IPS-18c (cell line): ENCODE measurements around the gene PRDM5.

Experiments used
- H3K4me3 ChIP-seq: 2 replicates; pipeline ENCODE4 v1.7.0; 2013; ENCODE audit warnings: low read depth, mild to moderate bottlenecking, low read length, moderate library complexity; ENCODE audit not compliant: insufficient read depth
- H3K9me3 ChIP-seq: one replicate; pipeline ENCODE4 v1.6.1; 2013; ENCODE audit warnings: mild to moderate bottlenecking, low read length, moderate library complexity; ENCODE audit not compliant: control insufficient read depth, insufficient read depth

The PRDM5 gene

GRCh38 chr4:120922381-120923206 is at the start of gene PRDM5:
Gene PRDM5, minus strand, starts transcription at chr4:120922726. Its CDS starts 118 bp downstream, at chr4:120922608.
- H3K4me3 ChIP-seq, result peak within 1 kb of the TSS; percentile 73
- no peaks in the 10 kb centered on the region for H3K9me3 ChIP-seq

GRCh38 chr4:120971884-120972283 is 49.4 kb upstream of the PRDM5 start:
- Histone ChIP-seq H3K4me3 (no peak overlapping the region), H3K9me3 (no peaks in the 10 kb centered on the region)

DNA sequence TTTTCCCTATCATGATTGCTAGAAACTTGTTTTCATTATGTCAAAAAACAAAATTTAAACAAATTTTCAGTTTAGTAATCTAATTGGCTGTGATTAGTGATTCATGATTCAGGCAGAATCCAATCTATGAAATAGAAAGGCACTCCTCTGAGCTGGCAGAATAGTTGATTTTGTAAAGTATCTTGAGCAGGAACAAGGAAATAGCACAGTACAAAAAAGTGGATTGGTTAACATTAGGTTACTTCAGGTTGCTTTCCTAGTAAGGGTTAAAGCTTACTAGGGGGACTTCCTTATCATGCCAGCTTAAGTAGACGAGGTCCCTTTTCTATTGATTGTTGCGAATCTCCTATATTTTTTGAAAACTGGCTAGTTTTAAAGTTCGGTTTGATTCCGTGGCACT is 43.4 kb upstream of the PRDM5 start:
- Histone ChIP-seq H3K9me3 (no peaks in the 10 kb centered on the region), H3K4me3 (no peak overlapping the region)

DNA sequence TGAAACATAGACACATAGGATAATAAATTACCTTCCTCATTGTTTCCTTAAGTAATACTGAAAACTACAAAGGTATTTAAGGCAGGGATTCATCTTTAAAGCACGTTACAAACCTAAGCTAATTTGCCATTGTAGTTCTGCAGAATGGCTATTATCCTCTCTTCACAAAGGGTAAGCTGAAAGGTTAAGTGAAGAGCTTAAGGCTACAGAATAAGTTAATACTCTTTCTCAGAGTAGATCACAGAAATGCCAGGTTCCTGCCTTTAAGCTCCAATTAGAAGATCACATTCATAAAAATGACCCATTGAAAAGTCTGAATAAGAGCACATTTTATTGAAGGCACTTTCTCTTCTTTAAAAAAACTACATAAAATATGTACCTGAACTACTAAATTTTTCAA is 42.1 kb upstream of the PRDM5 start:
- H3K9me3 ChIP-seq, result no peaks in the 10 kb centered on the region

GRCh38 chr4:120963449-120963848 is 40.9 kb upstream of the PRDM5 start:
- H3K4me3 ChIP-seq, result no peak overlapping the region
- no peaks in the 10 kb centered on the region for H3K9me3 ChIP-seq

More for the DNA sequence above, 42.1 kb upstream of the PRDM5 start:
- no peak overlapping the region for H3K4me3 ChIP-seq

DNA sequence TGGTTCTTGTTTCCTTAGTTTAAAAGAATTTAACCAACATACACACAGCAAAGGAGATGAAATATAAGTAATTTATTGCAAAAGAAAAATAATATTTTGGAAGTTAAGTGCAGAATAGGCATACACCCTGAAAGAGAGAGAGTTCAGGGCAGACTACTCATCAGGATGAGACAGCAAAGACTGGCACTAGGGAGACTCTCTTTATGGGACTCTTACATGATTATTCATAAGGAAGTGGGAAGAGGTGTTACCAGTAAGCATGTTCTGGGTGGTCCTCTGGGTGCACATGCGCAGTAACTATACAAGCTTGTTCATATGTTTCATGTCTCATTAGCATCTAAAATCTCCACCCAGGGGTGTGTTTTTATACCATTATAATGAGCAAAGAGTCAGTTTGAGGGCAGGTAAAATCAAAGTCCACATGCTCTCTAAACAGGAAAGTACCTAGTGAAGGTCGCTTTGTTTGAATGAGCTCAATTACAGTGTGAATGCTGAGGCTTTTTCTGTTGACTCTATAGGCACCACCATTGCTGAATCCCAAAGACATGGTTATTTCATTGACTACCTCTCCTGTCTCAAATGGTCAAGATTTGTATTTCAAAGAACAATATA is 38.2 kb upstream of the PRDM5 start:
- Histone ChIP-seq H3K9me3 (no peaks in the 10 kb centered on the region), H3K4me3 (no peak overlapping the region)

GRCh38 chr4:120948382-120948781 is 25.9 kb upstream of the PRDM5 start:
- peaks cover 2% of the 10 kb centered on the region for H3K9me3 ChIP-seq
- H3K4me3 ChIP-seq, result no peak overlapping the region

- no peak overlapping the region for H3K4me3 ChIP-seq
- no peaks in the 10 kb centered on the region for H3K9me3 ChIP-seq
Observed at GRCh38 chr4:120942776-120943175, 20.2 kb upstream of the PRDM5 start.

DNA sequence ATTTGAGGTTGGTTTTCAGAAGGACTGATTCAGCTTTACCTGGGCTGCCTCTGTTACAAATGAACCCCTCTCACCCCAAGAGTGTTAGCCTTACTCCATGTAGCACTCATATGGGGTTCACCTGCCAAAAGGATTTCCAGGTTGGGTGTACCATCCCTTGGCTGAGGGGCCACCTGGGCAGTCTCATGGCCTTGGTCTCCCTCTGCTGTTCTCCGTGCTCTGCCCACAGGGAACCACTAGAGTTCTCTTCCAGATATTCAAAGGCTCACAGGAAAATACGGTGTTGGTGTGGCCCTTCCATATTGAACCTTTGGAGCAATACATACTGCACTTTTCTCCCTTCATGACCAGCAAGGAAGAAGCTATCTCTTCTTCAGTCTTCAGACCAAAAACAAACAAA is 18.0 kb upstream of the PRDM5 start:
- Histone ChIP-seq H3K4me3 (no peak overlapping the region), H3K9me3 (no peaks in the 10 kb centered on the region)

GRCh38 chr4:120939693-120940092 is 17.2 kb upstream of the PRDM5 start:
- H3K4me3 ChIP-seq, result no peak overlapping the region
- H3K9me3 ChIP-seq, result no peaks in the 10 kb centered on the region

DNA sequence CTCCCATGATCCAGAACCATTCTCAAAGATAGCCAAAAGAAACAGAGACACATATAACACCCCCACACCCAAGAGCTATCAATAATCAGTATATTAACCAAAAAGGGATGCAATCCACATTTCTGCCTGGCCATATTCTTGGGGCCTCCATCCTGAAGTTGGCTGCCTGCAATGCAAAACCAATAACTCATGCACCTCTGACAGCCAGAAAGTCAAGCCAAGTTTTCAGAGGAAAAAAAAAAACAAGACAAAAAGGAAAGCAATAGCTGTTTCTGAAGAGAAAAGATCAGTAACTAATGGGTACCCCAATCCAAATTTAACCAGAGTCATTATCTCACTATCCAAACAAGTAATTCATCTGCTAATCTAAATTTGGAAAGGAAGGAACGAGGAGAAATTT is 7.3 kb upstream of the PRDM5 start:
- no peak overlapping the region for H3K4me3 ChIP-seq
- no peaks in the 10 kb centered on the region for H3K9me3 ChIP-seq

- Histone ChIP-seq H3K9me3 (no peaks in the 10 kb centered on the region), H3K4me3 (no peak overlapping the region)
Observed at GRCh38 chr4:120927801-120928409, 5.4 kb upstream of the PRDM5 start.

DNA sequence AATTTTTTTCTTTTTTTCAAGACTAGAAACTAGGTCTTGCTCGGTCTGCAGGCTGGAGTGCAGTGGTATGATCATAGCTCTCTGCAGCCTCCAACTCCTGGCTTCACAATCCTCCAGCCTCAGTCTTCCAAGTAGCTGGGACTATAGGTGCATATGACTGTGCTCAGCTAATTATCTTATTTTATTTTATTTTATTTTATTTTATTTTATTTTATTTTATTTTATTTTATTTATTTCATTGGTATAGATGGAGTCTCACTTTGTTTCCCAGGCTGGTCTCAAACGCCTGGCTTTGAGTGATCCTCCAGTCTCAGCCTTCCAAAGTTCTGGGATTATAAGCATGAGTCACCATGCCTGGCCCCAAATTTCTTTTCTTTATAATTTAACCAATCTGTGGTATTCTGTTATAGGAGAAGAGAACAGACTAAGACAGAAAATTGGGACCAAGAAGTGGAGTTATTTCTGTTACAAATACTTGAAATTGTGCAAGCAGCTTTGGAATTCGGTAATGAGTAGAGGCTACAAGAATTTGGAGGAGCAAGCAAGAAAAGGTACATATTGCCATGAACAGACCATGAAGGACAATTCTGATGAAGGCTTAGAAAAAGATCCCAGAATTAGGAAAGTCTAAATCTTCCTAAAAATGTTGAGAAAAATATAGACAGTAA is 4.0 kb upstream of the PRDM5 start:
- H3K4me3 ChIP-seq, result no peak overlapping the region
- no peaks in the 10 kb centered on the region for H3K9me3 ChIP-seq

DNA sequence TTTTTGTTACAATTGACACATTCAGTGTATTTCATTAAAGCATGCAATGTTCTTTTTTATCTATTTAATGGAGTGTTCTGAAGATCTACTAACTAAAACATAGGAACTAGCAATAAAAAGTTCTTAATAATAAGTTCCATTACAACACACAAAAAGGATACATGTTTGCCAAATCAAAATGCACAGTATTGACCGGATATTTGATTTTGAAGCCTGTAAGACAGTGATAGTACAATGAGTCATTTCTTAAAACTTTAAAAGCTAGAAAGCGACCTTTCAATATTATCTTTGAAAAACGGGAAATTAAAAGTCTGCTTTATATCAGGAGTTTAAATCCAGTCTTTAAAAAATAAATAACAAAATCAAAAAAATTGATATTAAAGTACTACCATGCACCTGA is 2.4 kb upstream of the PRDM5 start:
- H3K9me3 ChIP-seq, result no peaks in the 10 kb centered on the region

GRCh38 chr4:120923207-120923522 is 639 bp upstream of the PRDM5 start:
- Histone ChIP-seq H3K9me3 (no peaks in the 10 kb centered on the region), H3K4me3 (peak overlapping the region; percentile 73)

More for the DNA sequence above, 2.4 kb upstream of the PRDM5 start:
- H3K4me3 ChIP-seq, result no peak overlapping the region

DNA sequence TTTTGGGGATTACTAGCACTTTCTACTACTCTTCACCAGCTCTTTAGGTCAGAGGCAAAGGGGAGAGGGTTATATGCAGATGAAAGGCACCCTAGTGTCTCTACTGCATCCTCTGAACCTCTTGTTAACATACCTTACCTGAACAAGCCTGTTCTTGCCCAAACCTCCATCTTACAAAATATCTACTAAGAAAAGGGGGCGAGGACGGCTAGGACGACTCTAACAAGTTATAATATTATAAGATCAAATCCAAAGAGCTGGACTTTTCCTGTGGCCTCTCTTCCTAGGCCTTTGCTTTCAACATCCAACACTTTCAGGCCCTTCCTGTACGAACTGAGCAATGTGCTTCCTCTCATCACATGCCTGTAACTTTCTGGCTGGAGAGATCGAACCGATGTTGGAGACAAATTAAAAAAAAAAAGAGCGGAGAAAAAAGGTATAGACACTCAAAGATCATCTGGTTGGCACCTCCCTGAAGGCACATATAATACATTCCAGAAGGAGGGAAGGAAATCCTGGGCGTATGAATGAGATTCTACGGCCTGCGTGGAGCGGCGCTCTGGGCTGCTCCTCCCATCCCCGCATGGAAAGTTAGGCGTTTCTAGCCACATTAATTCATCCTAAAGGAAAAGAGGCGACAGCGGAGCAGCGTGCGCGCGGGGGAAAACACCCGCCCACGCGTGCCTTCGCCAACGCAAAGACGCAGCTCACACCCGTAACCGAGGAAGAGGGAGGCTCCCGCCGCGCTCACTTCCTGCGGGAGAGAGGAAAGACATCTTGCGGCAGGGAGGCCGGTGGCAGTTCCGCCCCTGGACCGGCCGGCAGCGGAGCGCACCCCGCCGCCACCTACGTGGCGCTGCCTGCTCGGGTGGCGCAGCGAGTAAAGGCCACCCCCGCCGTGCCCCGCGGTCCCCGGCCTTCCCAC is 808 bp downstream of the PRDM5 start:
- Histone ChIP-seq H3K9me3 (no peaks in the 10 kb centered on the region), H3K4me3 (peak overlapping the region; percentile 73)

DNA sequence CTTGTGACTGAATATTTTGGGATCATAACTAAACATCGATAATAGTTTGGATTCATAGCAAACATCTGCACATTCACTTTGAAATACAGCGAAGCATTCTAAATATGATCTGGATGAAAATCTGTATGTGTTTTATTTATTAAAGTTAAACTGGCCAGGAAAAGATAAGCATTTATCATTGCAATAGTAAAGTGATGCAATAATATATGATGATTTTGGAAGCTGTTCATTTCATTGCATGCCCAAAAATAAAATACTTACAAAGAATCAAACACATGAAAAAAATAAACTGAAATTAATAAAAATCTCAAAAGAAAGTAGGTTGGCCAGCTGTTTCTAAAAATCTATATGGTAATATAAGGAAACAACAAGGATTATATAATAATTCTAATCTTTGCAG is 1.9 kb downstream of the PRDM5 start:
- no peak overlapping the region for H3K4me3 ChIP-seq
- H3K9me3 ChIP-seq, result no peaks in the 10 kb centered on the region
